DND-41 (cell line): ENCODE data around the gene KHK.

Experiments used
- ATAC-seq: fragments of 200-7000 bp; cut with Tn5 transposase; 3 replicates; pipeline ENCODE4 v1.9.1; 2021; ENCODE audit warnings: low read depth; ENCODE audit not compliant: insufficient read depth
- DNase-seq: peaks from one replicate; pipeline ENCODE4 v3.0.0-alpha.2; 2020
- H2AFZ ChIP-seq: 2 replicates; pipeline ENCODE4 v1.6.0; 2012; ENCODE audit warnings: low read depth, low read length
- H3K27ac ChIP-seq: 2 replicates; pipeline ENCODE4 v1.5.1; 2012; ENCODE audit warnings: low read length, inconsistent platforms
- H3K27me3 ChIP-seq: fragments of 200-600 bp; sonication (generic); 2 replicates; pipeline ENCODE4 v1.6.0; 2012; ENCODE audit warnings: low read length, mild to moderate bottlenecking, inconsistent platforms; ENCODE audit not compliant: insufficient read depth, poor library complexity
- H3K36me3 ChIP-seq: 2 replicates; pipeline ENCODE4 v1.5.1; 2012; ENCODE audit warnings: low read length, inconsistent platforms; ENCODE audit not compliant: insufficient read depth
- H3K4me1 ChIP-seq: 2 replicates; pipeline ENCODE4 v1.5.1; 2012; ENCODE audit warnings: mild to moderate bottlenecking, low read length; ENCODE audit not compliant: insufficient read depth
- H3K4me2 ChIP-seq: 2 replicates; pipeline ENCODE4 v1.6.0; 2012; ENCODE audit warnings: mild to moderate bottlenecking, moderate library complexity, low read length, inconsistent platforms; ENCODE audit not compliant: insufficient read depth
- H3K4me3 ChIP-seq, 2 experiments: fragments of 200-600 bp in 1 of 2; shearing (Covaris generic) in 1 of 2; 2 replicates each; pipeline ENCODE4 v1.5.1; 2012 to 2016; ENCODE audit warnings: inconsistent platforms in 2 of 2, low read length in 2 of 2, mild to moderate bottlenecking in 2 of 2, low read depth in 1 of 2, moderate library complexity in 1 of 2
- H3K79me2 ChIP-seq: 2 replicates; pipeline ENCODE4 v1.6.0; 2012; ENCODE audit warnings: low read length, inconsistent platforms; ENCODE audit not compliant: insufficient read depth
- H3K9ac ChIP-seq: 2 replicates; pipeline ENCODE4 v1.6.0; 2012; ENCODE audit warnings: low read depth, mild to moderate bottlenecking, inconsistent platforms, low read length, moderate library complexity
- H3K9me3 ChIP-seq: 2 replicates; pipeline ENCODE4 v1.5.1; 2012; ENCODE audit warnings: low read length, moderate library complexity, mild to moderate bottlenecking, inconsistent platforms; ENCODE audit not compliant: insufficient read depth, severe bottlenecking
- H4K20me1 ChIP-seq: 2 replicates; pipeline ENCODE4 v1.6.0; 2012; ENCODE audit warnings: low read length; ENCODE audit not compliant: insufficient read depth
- EZH2 ChIP-seq: IDR thresholded peaks from 3 replicates; pipeline ENCODE4 v1.6.1; 2012; ENCODE audit warnings: borderline replicate concordance, low read depth, mild to moderate bottlenecking, moderate library complexity, low read length, inconsistent platforms; ENCODE audit not compliant: severe bottlenecking
- TF ChIP-seq, protein P1 (sequence below): IDR thresholded peaks from 2 replicates; pipeline ENCODE4 v1.5.1; 2012; ENCODE audit warnings: borderline replicate concordance, low read length, moderate library complexity, mild to moderate bottlenecking; ENCODE audit not compliant: poor library complexity, severe bottlenecking; ENCODE audit errors: extremely low read depth

The KHK gene

DNA sequence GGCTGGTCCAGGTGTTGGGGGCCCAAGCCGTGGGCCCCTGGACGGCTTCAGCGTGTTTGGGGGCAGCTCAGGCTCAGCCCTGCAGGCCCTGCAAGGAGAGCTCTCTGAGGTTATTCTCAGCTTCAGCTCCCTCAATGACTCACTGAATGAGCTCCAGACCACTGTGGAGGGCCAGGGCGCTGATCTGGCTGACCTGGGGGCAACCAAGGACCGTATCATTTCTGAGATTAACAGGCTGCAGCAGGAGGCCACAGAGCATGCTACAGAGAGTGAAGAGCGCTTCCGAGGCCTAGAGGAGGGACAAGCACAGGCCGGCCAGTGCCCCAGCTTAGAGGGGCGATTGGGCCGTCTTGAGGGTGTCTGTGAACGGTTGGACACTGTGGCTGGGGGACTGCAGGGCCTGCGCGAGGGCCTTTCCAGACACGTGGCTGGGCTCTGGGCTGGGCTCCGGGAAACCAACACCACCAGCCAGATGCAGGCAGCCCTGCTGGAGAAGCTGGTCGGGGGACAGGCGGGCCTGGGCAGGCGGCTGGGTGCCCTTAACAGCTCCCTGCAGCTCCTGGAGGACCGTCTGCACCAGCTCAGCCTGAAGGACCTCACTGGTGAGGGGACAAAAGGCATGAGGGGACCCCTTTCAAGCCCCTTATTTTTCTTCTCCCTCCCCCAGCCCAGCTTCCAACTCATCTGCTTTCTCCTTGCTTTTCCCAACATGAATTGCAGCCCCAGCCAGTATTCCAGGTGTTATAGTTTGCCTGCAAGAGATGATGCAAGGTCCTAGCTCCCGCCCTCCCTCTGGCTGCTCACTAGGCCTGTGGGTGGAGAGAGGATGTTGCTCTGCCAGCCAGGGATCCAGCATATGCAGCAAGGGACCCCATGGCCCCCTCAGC, 2.9 kb upstream of the KHK start:
- no peak overlapping the region for H2AFZ ChIP-seq
- H3K27ac ChIP-seq = no peak overlapping the region
- DNase-seq (no peak), ATAC-seq (no peak)
- H3K27me3 ChIP-seq = no peaks in the 10 kb centered on the region
- no peak overlapping the region for H3K4me2 ChIP-seq
- H3K79me2 ChIP-seq = peaks cover 10% of the 10 kb centered on the region
- no peaks in the 10 kb centered on the region for H3K9me3 ChIP-seq
- H3K4me1 ChIP-seq = peaks cover 63% of the 10 kb centered on the region
- TF ChIP-seq, protein P1, sequence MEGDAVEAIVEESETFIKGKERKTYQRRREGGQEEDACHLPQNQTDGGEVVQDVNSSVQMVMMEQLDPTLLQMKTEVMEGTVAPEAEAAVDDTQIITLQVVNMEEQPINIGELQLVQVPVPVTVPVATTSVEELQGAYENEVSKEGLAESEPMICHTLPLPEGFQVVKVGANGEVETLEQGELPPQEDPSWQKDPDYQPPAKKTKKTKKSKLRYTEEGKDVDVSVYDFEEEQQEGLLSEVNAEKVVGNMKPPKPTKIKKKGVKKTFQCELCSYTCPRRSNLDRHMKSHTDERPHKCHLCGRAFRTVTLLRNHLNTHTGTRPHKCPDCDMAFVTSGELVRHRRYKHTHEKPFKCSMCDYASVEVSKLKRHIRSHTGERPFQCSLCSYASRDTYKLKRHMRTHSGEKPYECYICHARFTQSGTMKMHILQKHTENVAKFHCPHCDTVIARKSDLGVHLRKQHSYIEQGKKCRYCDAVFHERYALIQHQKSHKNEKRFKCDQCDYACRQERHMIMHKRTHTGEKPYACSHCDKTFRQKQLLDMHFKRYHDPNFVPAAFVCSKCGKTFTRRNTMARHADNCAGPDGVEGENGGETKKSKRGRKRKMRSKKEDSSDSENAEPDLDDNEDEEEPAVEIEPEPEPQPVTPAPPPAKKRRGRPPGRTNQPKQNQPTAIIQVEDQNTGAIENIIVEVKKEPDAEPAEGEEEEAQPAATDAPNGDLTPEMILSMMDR = no peak
- TF ChIP-seq EZH2 = no peak
- no peak overlapping the region for H3K9ac ChIP-seq
- no peaks in the 10 kb centered on the region for H3K36me3 ChIP-seq
- H4K20me1 ChIP-seq = no peaks in the 10 kb centered on the region
- H3K4me3 ChIP-seq = no peak overlapping the region

DNA sequence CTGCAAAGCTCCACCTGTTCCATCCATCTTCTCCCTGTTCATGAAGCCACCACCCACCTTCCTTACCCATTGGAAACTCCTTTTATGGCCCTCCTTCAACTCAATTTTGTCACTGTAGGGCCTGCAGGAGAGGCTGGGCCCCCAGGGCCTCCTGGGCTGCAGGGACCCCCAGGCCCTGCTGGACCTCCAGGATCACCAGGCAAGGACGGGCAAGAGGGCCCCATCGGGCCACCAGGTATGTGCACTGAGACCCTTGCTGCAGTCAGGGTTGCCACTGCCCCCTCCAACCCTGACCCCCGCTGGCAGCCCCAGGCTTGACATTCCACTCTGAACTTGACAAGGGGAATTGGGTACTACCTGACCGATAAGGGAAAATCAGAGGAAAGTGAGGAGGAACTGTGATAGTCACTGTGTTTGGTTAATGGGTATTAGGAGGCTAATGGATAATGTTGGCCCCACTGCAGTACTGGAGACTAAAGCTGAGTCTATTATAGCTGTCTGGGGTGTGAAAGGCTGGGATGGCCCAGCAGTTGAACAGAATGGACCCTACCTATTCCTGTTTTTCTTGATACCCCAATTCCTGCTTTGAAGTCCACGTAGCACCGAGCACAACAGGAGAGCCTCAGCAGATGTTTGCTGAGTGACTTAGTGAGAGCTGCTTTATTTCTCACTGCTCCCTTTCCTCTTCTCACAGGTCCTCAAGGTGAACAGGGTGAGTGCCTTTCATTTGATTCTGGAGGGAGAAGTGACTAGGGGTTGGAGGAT, 2.1 kb upstream of the KHK start:
- Histone ChIP-seq H2AFZ (no peak overlapping the region), H3K36me3 (no peaks in the 10 kb centered on the region), H3K27ac (no peak overlapping the region), H3K9me3 (no peaks in the 10 kb centered on the region), H4K20me1 (no peaks in the 10 kb centered on the region), H3K79me2 (peaks cover 10% of the 10 kb centered on the region), H3K4me3 (no peak overlapping the region), H3K27me3 (no peaks in the 10 kb centered on the region), H3K4me1 (peaks cover 71% of the 10 kb centered on the region), H3K4me2 (no peak overlapping the region), H3K9ac (peak overlapping the region; percentile 95; the same call in 1 of the 2 replicates)
- DNase-seq (no peak), ATAC-seq (no peak)
- TF ChIP-seq EZH2 = no peak
- TF ChIP-seq, protein P1 = no peak

DNA sequence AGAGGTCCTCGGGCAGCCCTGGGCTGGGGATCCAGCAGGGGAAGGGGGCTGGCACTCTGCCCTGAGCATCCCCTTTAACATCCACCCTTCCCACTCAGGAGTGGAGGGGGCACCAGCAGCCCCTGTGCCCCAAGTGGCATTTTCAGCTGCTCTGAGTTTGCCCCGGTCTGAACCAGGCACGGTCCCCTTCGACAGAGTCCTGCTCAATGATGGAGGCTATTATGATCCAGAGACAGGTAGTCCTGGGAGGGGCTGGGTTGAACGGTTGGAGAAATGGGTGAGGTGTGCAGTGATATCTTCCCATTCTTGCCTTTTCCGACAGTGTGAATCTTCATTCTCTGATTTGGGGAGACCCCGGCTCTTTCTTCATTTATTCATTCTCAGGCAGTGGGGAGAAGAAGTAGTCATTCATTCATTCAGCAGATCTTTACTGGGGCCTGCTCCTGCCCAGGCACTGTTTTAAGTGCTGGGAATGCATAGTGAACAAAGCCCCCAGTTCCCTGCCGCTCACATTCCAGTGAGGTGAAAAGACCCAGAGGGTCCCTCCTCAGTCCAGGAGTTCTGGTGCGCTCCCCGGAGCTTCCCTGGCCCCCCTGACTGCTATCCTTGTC, 1.4 kb upstream of the KHK start:
- Histone ChIP-seq H3K27me3 (no peaks in the 10 kb centered on the region), H3K79me2 (peaks cover 10% of the 10 kb centered on the region), H3K27ac (peak overlapping the region; percentile 83), H3K4me2 (peak overlapping the region; percentile 96), H4K20me1 (no peaks in the 10 kb centered on the region), H2AFZ (no peak overlapping the region), H3K9ac (peak overlapping the region; percentile 95), H3K4me3 (peak overlapping the region; percentile 35 to 72; a peak in 3 of 4 replicates), H3K36me3 (no peaks in the 10 kb centered on the region), H3K4me1 (peaks cover 73% of the 10 kb centered on the region), H3K9me3 (no peaks in the 10 kb centered on the region)
- DNase-seq = no peak
- no peak for ATAC-seq
- no peak for TF ChIP-seq EZH2
- TF ChIP-seq, protein P1 = no peak
